Endodermal cell (in vitro differentiated cells): ENCODE data around the gene RPS24. TPM values are rescaled to one million over a fixed set of nuclear protein-coding genes. Genes with fewer than 3 reads are reported as not detected.
"Not testable (repeated sequence)": the region's sequence is repeated elsewhere in the genome, so short reads cannot be mapped to it uniquely, and the experiment has no call there.

ENCODE experiments used
- DNase-seq: peaks from one replicate; pipeline ENCODE4 v3.0.0-alpha.2; 2017
- H3K27ac ChIP-seq: 2 replicates; pipeline ENCODE4 v1.5.1; 2013; ENCODE audit warnings: mild to moderate bottlenecking, low read depth, low read length, moderate library complexity
- H3K27me3 ChIP-seq: 2 replicates; pipeline ENCODE4 v1.6.1; 2013; ENCODE audit warnings: mild to moderate bottlenecking, low read length, moderate library complexity; ENCODE audit not compliant: insufficient read depth, control insufficient read depth, poor library complexity, severe bottlenecking
- H3K36me3 ChIP-seq: 2 replicates; pipeline ENCODE4 v1.7.0; 2013; ENCODE audit warnings: mild to moderate bottlenecking, low read length, moderate library complexity; ENCODE audit not compliant: control insufficient read depth, insufficient read depth
- H3K4me1 ChIP-seq: one replicate; pipeline ENCODE4 v1.7.0; 2013; ENCODE audit warnings: low read length; ENCODE audit not compliant: control insufficient read depth, insufficient read depth
- H3K4me3 ChIP-seq: 2 replicates; pipeline ENCODE4 v1.5.1; 2013; ENCODE audit warnings: mild to moderate bottlenecking, low read length, moderate library complexity
- H3K9ac ChIP-seq: 2 replicates; pipeline ENCODE4 v1.6.1; 2013; ENCODE audit warnings: mild to moderate bottlenecking, low read length, moderate library complexity; ENCODE audit not compliant: poor library complexity, severe bottlenecking; ENCODE audit errors: extremely low read depth
- H3K9me3 ChIP-seq: 2 replicates; pipeline ENCODE4 v1.6.1; 2013; ENCODE audit warnings: mild to moderate bottlenecking, low read length, moderate library complexity; ENCODE audit not compliant: control insufficient read depth
- H3K27ac Mint-ChIP-seq: 2 replicates; pipeline ENCODE4 v1.8.0; 2020; ENCODE audit warnings: mixed read lengths
- H3K27me3 Mint-ChIP-seq: 2 replicates; pipeline ENCODE4 v1.8.0; 2021; ENCODE audit warnings: mild to moderate bottlenecking, mixed read lengths; ENCODE audit not compliant: insufficient read depth
- H3K36me3 Mint-ChIP-seq: 2 replicates; pipeline ENCODE4 v1.8.0; 2020; ENCODE audit warnings: low read depth, mixed read lengths
- H3K4me1 Mint-ChIP-seq: 2 replicates; pipeline ENCODE4 v1.8.0; 2020; ENCODE audit warnings: mixed read lengths
- H3K4me3 Mint-ChIP-seq: 2 replicates; pipeline ENCODE4 v1.8.0; 2020; ENCODE audit warnings: mild to moderate bottlenecking, moderate library complexity, mixed read lengths
- H3K9me3 Mint-ChIP-seq: 2 replicates; pipeline ENCODE4 v1.8.0; 2020; ENCODE audit warnings: mild to moderate bottlenecking, mixed read lengths
- WGBS, 2 experiments: methylation state at CpG; one replicate each; pipeline versions ENCODE4 v1.1.5 to v1.1.7; 2013; ENCODE audit warnings: missing lambda C conversion rate in 2 of 2, mixed read lengths in 1 of 2; ENCODE audit not compliant: insufficient coverage in 1 of 2, insufficient read length in 1 of 2; 5-methylcytosine and 5-hydroxymethylcytosine counted together
- total RNA-seq, 2 donors: library from RNA; stranded (reverse); fragmentation: NEBNext Ultra II Directional in 1 of 2; extraction: Animal tissue kit (Norgen Biotek cat#: 25700) in 1 of 2; gene quantifications; 2 replicates in 1 of 2; 3 replicates in 1 of 2; pipeline ENCODE4 v1.2.1, GENCODE V29; 2021
- TF ChIP-seq, protein P1 (sequence below): fragments of 200-600 bp; sonication (generic); conservative IDR thresholded peaks from 2 replicates; pipeline ENCODE4 v1.5.0; 2021; ENCODE audit warnings: antibody characterized with exemption, mild to moderate bottlenecking

The RPS24 gene
- total RNA-seq, 2 donors from 2014 or later, result 1,695 to 1,720 TPM

DNA sequence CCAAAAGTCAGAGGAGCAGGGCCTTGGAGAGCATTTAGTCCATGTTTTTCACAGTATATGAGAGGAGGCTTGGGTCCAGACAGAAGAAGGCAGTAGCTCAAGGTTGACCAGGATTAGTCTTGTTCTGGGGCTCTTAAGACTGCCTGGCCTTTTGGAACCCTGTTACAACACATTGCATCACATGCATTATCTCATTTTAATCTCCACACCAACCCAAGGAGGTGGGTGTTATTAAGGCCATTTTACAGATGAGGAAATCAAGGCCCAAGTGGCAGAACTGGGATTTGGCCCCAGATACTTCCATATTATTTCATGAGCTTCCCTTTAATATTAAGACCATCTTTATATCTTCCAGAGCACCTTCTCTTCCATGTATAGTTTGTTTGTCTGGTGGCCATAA is 38.8 kb downstream of the RPS24 start:
- no peak overlapping the region for H3K4me3 Mint-ChIP-seq
- H3K27ac ChIP-seq, result no peak overlapping the region
- no peak overlapping the region for H3K27ac Mint-ChIP-seq
- no peak overlapping the region for H3K4me3 ChIP-seq
- peaks cover 10% of the 10 kb centered on the region for H3K9me3 ChIP-seq
- no peaks in the 10 kb centered on the region for H3K27me3 ChIP-seq
- DNase-seq, result no peak
- no peaks in the 10 kb centered on the region for H3K27me3 Mint-ChIP-seq
- H3K4me1 ChIP-seq, result no peaks in the 10 kb centered on the region
- TF ChIP-seq, protein P1, sequence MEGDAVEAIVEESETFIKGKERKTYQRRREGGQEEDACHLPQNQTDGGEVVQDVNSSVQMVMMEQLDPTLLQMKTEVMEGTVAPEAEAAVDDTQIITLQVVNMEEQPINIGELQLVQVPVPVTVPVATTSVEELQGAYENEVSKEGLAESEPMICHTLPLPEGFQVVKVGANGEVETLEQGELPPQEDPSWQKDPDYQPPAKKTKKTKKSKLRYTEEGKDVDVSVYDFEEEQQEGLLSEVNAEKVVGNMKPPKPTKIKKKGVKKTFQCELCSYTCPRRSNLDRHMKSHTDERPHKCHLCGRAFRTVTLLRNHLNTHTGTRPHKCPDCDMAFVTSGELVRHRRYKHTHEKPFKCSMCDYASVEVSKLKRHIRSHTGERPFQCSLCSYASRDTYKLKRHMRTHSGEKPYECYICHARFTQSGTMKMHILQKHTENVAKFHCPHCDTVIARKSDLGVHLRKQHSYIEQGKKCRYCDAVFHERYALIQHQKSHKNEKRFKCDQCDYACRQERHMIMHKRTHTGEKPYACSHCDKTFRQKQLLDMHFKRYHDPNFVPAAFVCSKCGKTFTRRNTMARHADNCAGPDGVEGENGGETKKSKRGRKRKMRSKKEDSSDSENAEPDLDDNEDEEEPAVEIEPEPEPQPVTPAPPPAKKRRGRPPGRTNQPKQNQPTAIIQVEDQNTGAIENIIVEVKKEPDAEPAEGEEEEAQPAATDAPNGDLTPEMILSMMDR, result no peak
- peaks cover 38% of the 10 kb centered on the region for H3K9me3 Mint-ChIP-seq
- peaks cover 7% of the 10 kb centered on the region for H3K36me3 Mint-ChIP-seq
- no peak overlapping the region for H3K9ac ChIP-seq
- H3K36me3 ChIP-seq, result no peaks in the 10 kb centered on the region
- no peaks in the 10 kb centered on the region for H3K4me1 Mint-ChIP-seq

GRCh38 chr10:78075806-78076205 is 42.1 kb downstream of the RPS24 start:
- not testable (repeated sequence) for H3K4me3 Mint-ChIP-seq, H3K36me3 Mint-ChIP-seq, H3K9me3 ChIP-seq, H3K4me1 ChIP-seq, H3K27me3 ChIP-seq, H3K27ac Mint-ChIP-seq, H3K9ac ChIP-seq, H3K4me1 Mint-ChIP-seq, H3K27ac ChIP-seq, DNase-seq, H3K4me3 ChIP-seq, H3K36me3 ChIP-seq, H3K27me3 Mint-ChIP-seq
- 97% methylated on average over 11 of the region's 29 CpGs; no CpG with 5 or more reads in 1 of the 2 experiments for WGBS, 2 experiments
- H3K9me3 Mint-ChIP-seq, result peaks cover 40% of the 10 kb centered on the region

DNA sequence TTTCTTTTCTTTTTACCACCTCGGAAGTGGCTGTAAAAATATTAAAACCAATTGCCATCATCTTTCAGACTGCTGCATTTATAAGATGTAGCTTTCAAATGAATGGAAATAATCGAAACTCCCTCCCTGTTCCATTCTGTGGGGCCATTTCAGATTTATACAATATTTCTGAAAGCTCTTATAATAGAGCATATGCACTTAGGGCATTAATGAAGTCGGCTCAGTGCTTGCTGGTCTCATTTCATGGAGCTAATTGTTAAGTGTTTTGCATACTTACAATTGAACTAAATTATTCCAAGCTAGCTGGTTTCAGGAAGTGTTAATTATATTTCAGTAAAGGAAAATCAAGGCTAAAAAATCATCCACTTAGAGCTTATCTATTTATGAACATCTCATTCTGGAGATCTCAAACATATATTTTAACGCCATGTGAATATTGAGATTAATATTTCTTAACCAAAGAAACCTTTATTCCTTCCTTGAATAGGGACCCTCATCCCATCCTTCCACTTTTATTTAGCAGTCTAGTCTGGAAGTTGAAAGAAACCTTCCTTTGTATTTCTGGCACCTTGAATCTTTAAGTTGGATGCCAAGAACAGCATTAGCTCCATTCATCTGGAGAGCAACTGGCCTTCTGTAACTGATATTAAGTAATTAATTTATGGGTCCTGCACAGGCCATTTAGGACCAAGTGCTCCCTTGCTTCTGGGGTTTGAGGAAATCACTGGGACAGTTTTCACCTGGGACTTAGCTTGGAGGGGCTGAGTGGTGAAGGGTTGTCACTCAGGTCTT is 45.1 kb downstream of the RPS24 start:
- H3K9me3 Mint-ChIP-seq, result peaks cover 34% of the 10 kb centered on the region
- peak; percentile 13 for DNase-seq

More for the DNA sequence above, 45.1 kb downstream of the RPS24 start:
- H3K27me3 ChIP-seq, result no peaks in the 10 kb centered on the region
- no peak overlapping the region for H3K27ac Mint-ChIP-seq
- WGBS, 2 experiments, result 86% methylated on average over 4 of the region's 4 CpGs; no CpG with 5 or more reads in 1 of the 2 experiments
- H3K4me3 Mint-ChIP-seq, result no peak overlapping the region
- peaks cover 10% of the 10 kb centered on the region for H3K9me3 ChIP-seq
- no peaks in the 10 kb centered on the region for H3K4me1 ChIP-seq
- H3K36me3 ChIP-seq, result no peaks in the 10 kb centered on the region
- H3K4me1 Mint-ChIP-seq, result no peaks in the 10 kb centered on the region
- H3K27ac ChIP-seq, result no peak overlapping the region
- H3K27me3 Mint-ChIP-seq, result peaks cover 6% of the 10 kb centered on the region
- no peak overlapping the region for H3K4me3 ChIP-seq
- no peak overlapping the region for H3K9ac ChIP-seq
- TF ChIP-seq, protein P1, result no peak
- peaks cover 7% of the 10 kb centered on the region for H3K36me3 Mint-ChIP-seq
